GM21515 (cell line): ENCODE results near the gene RNU2-1.
"Not testable (repeated sequence)": the region's sequence is repeated elsewhere in the genome, so short reads cannot be mapped to it uniquely, and the experiment has no call there.

Source experiments
- ATAC-seq: cut with Tn5 transposase; IDR thresholded peaks from one replicate; pipeline ENCODE4 v1.9.1; 2021; ENCODE audit not compliant: unreplicated experiment

RNU2-1 gene

GRCh38 chr17:43216762-43217613 is 16.8 kb downstream of the RNU2-1 start:
- no peak for ATAC-seq

- no peak for ATAC-seq
Observed at GRCh38 chr17:43216369-43216761, 17.4 kb downstream of the RNU2-1 start.

- ATAC-seq, result no peak
Observed at GRCh38 chr17:43215341-43215740, 18.4 kb downstream of the RNU2-1 start.

GRCh38 chr17:43213545-43213944 is 20.2 kb downstream of the RNU2-1 start:
- ATAC-seq, result no peak

- no peak for ATAC-seq
Observed at GRCh38 chr17:43212641-43213490, 20.9 kb downstream of the RNU2-1 start.

GRCh38 chr17:43211480-43212402 is 22.0 kb downstream of the RNU2-1 start, which contains the start of gene TMEM106A:
Gene TMEM106A (plus strand): TSS chr17:43211875. CDS start chr17:43213042, 1,167 bp downstream.
- peak; percentile 66 for ATAC-seq

GRCh38 chr17:43211123-43211479 is 22.7 kb downstream of the RNU2-1 start:
- no peak for ATAC-seq

GRCh38 chr17:43210576-43210975 is 23.2 kb downstream of the RNU2-1 start:
- no peak for ATAC-seq

GRCh38 chr17:43203013-43203412 is 30.8 kb downstream of the RNU2-1 start:
- not testable (repeated sequence) for ATAC-seq

- ATAC-seq, result no peak
Observed at GRCh38 chr17:43200127-43200526, 33.6 kb downstream of the RNU2-1 start.

GRCh38 chr17:43199633-43200032 is 34.1 kb downstream of the RNU2-1 start:
- no peak for ATAC-seq

- no peak for ATAC-seq
Observed at GRCh38 chr17:43193251-43193650, 40.5 kb downstream of the RNU2-1 start.

- not testable (repeated sequence) for ATAC-seq
Observed at GRCh38 chr17:43186656-43187055, 47.1 kb downstream of the RNU2-1 start.

GRCh38 chr17:43183921-43184320 is 49.9 kb downstream of the RNU2-1 start:
- no peak for ATAC-seq
